GM19438 (cell line): ENCODE results near the gene VWA3B.
"Not testable (repeated sequence)": the region's sequence is repeated elsewhere in the genome, so short reads cannot be mapped to it uniquely, and the experiment has no call there.

Source experiments
- ATAC-seq: cut with Tn5 transposase; IDR thresholded peaks from one replicate; pipeline ENCODE4 v1.9.1; 2021; ENCODE audit warnings: low read depth; ENCODE audit not compliant: unreplicated experiment

VWA3B gene

DNA sequence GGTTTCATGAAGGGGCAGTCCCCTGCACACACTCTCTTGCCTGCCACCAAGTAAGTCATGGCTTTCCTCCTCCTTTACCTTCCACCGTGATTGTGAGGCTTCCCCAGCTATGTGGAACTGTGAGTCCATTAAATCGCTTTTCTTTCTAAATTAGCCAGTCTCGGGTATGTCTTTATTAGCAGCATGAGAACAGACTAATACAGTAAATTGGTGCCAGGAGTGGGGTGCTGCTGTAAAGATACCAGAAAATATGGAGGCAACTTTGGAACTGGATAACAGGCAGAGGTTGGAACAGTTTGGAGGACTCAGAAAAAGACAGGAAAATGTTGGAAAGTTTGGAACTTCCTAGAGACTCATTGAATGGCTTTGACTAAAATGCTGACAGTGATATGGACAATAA is 233.2 kb downstream of the VWA3B start:
- not testable (repeated sequence) for ATAC-seq

- no peak for ATAC-seq
These were observed 237.2 kb downstream of the VWA3B start for GRCh38 chr2:98324181-98324580.

- ATAC-seq: no peak
These were observed 240.8 kb downstream of the VWA3B start for GRCh38 chr2:98327776-98328175.

DNA sequence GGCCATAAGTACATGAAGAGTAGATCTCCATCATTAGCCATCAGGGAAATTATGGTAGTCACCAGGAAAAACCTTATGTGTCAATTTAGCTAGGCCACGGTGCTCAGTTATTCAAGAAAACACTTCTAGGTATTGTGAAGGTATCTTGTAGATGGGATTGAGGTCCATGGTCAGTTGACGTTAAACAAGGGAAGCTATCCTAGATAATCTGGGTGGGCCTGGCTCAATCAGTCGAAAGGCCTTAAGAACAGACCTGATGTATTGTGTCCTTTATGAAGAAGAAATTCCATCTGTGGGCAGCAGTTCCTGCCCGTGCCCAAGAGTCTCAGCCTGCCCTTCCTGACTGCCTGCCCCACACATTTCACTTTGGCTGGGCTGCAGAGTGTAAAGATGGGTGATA is 242.6 kb downstream of the VWA3B start:
- no peak for ATAC-seq

- ATAC-seq: no peak
These were observed 246.0 kb downstream of the VWA3B start for GRCh38 chr2:98332989-98333388.

GRCh38 chr2:98333922-98334321 is 247.0 kb downstream of the VWA3B start:
- no peak for ATAC-seq

GRCh38 chr2:98334439-98335078 is 247.6 kb downstream of the VWA3B start:
- ATAC-seq: no peak

- ATAC-seq: no peak
These were observed 248.3 kb downstream of the VWA3B start for GRCh38 chr2:98335271-98335670.

DNA sequence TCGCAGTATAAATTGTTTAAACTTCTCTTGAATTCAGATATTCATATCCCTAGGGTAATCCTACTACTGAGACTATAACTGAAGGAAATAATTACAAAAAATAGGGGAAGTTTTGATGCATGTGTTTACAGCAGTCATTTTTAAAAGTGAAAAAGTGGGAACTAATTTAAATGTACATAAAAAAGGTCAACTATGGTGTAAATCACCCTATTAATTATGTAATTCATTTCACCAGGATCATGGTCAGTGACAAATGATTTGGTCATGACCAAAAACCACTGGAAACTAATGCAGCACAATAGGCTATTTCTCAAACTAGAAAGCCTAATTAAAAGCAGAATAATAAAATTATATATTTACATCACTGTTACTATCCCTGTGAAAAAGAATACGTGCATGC is 254.3 kb downstream of the VWA3B start:
- no peak for ATAC-seq

GRCh38 chr2:98343285-98343684 is 256.3 kb downstream of the VWA3B start:
- no peak for ATAC-seq

GRCh38 chr2:98346311-98347236 is 259.6 kb downstream of the VWA3B start, which contains the start of gene CNGA3:
Gene CNGA3 (plus strand): TSS chr2:98346456. CDS start chr2:98369976, 23,520 bp downstream.
- ATAC-seq: no peak

DNA sequence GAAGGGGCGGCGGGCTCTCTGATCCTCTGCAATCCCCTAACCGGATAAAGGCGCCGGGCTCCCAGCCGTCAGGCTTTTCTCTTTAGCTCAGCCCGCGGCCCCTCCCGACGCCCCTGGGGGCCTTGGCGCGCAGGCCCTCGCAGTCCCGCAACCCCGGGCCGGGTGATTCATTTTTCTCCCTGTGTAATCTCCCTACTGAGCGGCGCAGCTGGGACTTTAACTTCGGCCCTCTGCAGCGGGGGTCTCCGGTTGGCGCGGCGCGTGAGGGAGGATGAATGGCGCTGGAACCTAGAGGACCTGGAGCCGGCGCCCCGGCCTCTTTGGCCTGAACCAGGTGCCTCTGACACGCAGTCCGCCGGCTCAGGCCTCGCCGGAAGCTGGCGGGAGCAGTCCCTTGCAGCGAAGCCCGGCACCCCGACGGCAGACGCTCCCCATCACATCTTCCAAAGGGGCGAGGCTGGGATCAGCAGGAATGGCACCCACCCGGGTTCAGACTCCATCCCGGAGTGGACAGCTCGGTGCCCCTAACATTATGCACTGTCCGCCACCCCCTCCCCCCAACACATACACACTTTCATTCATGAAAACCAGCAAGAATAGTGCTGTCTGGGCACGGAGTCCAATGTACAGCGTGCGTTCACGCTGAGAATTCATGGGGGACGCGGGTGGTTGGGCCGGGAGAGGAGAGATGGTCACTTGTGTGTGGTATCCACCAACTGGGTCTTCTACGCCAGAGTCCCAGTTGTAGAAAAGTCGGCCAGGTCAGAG is 260.5 kb downstream of the VWA3B start:
- no peak for ATAC-seq

GRCh38 chr2:98348066-98348561 is 261.1 kb downstream of the VWA3B start:
- ATAC-seq: no peak

- no peak for ATAC-seq
These were observed 263.4 kb downstream of the VWA3B start for GRCh38 chr2:98350411-98350810.

DNA sequence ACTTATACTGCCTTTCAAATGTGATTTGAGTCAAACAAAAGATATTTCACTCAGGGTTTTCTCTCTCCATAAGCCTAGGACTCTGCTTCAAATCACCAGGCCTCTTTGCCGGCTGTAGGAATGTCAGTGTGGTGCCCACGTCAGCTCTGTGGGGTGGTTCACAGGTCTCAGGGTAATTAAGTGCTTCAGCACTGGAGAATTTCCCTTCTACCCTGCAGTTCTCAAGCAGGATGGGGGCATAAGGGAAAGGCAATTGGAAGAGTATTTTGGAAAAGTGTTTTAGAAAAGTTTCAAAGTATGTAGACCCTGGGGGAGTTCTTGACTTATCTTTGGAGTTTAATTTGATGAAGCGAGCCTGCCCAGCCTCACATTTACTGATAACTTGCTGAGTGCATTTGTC is 268.9 kb downstream of the VWA3B start:
- ATAC-seq: no peak

DNA sequence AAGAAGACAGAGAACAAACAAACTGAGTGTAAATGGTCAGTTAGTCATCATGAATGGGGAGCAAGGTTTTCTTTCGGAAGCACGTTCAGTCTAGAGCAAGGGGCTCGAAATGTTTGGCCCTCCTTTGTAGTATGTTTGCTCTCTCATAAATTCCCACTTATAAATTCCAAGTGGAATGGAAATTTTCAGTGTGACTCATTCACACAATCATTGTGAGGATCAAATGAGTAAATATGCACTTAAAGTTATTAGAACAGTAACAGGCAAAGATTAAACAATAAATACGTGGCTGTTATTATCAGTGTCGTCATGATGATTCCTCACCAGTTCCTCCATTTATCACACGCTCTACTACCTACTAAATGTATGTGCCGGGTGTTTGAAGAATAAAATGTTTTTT is 269.8 kb downstream of the VWA3B start:
- no peak for ATAC-seq

GRCh38 chr2:98357849-98358248 is 270.9 kb downstream of the VWA3B start:
- no peak for ATAC-seq

- no peak for ATAC-seq
These were observed 273.0 kb downstream of the VWA3B start for GRCh38 chr2:98359986-98360385.
